HUES48 (cell line): Measurements from ENCODE around the gene GRK4.

Source experiments
- H3K27ac ChIP-seq: one replicate; pipeline ENCODE4 v1.7.0; 2013; ENCODE audit warnings: low read depth, low read length, inconsistent platforms
- H3K27me3 ChIP-seq: 2 replicates; pipeline ENCODE4 v1.6.1; 2013; ENCODE audit warnings: mild to moderate bottlenecking, low read length; ENCODE audit not compliant: control insufficient read depth, insufficient read depth
- H3K36me3 ChIP-seq: 2 replicates; pipeline ENCODE4 v1.6.1; 2013; ENCODE audit warnings: low read length; ENCODE audit not compliant: control insufficient read depth, insufficient read depth
- H3K4me1 ChIP-seq: 2 replicates; pipeline ENCODE4 v1.6.1; 2013; ENCODE audit warnings: mild to moderate bottlenecking, low read length; ENCODE audit not compliant: control insufficient read depth, insufficient read depth
- H3K4me3 ChIP-seq: 2 replicates; pipeline ENCODE4 v1.5.1; 2013; ENCODE audit warnings: mild to moderate bottlenecking, low read depth, low read length
- H3K9ac ChIP-seq: 2 replicates; pipeline ENCODE4 v1.6.1; 2013; ENCODE audit warnings: mild to moderate bottlenecking, low read depth, low read length, moderate library complexity
- H3K9me3 ChIP-seq: 2 replicates; pipeline ENCODE4 v1.6.1; 2013; ENCODE audit warnings: low read length; ENCODE audit not compliant: control insufficient read depth, insufficient read depth

GRK4 gene

DNA sequence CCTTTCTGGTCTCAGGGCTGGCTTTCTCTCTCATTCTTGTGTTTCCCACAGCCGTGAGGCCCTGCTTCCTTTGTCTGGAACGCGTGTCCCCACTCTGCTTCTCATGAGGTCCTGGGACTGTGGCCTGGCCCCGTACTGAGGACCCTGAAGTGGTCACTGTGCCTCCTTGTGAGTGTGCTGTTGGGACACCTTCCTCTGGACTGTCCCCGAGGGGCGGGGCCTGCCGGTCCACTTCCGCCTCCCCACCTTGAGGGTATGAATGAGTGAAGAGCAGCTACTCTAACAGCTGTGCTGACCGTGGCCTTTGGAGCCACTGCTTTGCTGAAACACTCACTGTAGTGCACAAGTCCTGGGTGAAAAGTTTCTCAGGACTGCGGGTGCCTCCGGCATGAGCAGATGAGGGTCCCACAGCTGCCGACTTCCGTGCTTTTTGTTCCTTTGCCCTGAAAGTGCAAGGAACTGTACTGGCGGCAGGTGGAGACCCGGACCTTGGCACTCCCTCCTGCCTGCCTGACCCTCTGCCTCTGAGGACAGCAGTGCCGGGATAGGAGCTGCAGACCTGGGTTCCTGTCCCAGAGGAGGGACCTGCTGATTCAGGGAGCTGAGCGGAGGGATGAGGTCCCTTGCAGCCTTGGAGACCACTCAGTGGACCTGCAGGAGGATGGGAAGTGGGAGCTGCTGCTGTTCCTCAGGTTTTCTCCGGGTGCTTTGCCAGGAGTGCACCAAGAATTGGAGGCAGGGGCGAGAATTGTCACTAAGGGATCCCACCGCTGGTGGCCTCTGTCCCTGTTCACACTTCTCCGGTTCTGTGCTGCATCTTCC is 73.0 kb downstream of the GRK4 start:
- Histone ChIP-seq H3K36me3 (no peaks in the 10 kb centered on the region), H3K9ac (no peak overlapping the region), H3K4me3 (no peak overlapping the region), H3K9me3 (no peaks in the 10 kb centered on the region), H3K27ac (no peak overlapping the region), H3K4me1 (no peaks in the 10 kb centered on the region), H3K27me3 (no peaks in the 10 kb centered on the region)

DNA sequence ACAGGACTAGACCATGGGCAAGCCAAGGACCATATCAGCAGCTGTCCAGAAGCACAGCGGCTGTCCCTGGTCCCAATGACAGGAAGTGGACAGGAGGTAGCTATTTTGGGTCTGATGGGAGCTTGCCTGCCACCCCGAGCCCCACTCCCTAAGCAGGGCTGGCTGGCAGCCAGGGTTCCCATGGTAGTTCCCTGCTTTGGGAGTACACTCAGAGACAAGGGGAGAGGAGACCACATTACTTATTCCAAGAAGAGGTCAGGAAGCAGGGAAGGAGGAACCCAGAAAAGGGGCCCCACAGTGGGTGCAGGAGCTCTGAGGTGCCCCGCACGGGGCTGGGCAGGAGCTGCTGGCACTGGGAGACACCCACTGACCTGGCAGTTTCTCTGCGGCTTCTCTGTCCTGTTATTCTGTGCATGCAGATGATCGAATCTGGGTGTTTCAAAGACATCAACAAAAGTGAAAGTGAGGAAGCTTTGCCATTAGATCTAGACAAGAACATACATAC is 74.6 kb downstream of the GRK4 start:
- Histone ChIP-seq H3K9me3 (no peaks in the 10 kb centered on the region), H3K4me1 (0 out of 2 replicates have a peak, but pooled peaks cover 6% of the 10 kb centered on the region), H3K27ac (no peak overlapping the region), H3K4me3 (no peak overlapping the region), H3K27me3 (no peaks in the 10 kb centered on the region), H3K36me3 (no peaks in the 10 kb centered on the region), H3K9ac (no peak overlapping the region)

DNA sequence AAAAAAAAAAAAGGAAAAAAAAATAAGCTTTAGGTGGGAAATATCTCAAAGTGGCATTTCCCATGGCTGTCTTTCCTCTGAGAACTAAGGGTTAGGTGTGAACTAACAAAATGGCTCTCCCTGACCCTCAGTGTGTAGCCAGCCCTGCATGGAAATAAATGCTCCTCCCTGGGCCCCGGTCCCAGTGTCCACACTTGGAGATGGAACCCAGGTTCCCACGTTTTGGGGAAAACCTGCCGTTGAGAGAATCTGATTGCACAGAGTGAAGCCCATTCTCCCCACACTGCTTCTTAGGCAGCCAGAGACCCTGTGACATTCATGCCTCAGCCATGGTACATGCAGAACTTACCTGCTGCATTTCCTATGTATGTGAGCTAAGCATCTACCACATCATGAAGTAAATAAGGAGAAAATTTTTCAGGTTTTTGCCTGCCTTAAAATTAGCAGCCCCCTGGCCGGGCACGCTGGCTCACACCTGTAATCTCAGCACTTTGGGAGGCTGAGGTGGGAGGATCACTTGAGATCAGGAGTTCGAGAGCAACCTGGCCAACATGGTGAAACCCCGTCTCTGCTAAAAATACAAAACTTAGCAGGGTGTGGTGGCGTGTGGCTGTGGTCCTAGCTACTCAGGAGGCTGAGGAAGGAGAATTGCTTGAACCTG is 76.5 kb downstream of the GRK4 start:
- H3K4me3 ChIP-seq, result no peak overlapping the region
- H3K27me3 ChIP-seq, result no peaks in the 10 kb centered on the region
- no peak overlapping the region for H3K9ac ChIP-seq
- no peaks in the 10 kb centered on the region for H3K36me3 ChIP-seq
- no peak overlapping the region for H3K27ac ChIP-seq
- H3K4me1 ChIP-seq, result 0 out of 2 replicates have a peak, but pooled peaks cover 6% of the 10 kb centered on the region
- H3K9me3 ChIP-seq, result no peaks in the 10 kb centered on the region

DNA sequence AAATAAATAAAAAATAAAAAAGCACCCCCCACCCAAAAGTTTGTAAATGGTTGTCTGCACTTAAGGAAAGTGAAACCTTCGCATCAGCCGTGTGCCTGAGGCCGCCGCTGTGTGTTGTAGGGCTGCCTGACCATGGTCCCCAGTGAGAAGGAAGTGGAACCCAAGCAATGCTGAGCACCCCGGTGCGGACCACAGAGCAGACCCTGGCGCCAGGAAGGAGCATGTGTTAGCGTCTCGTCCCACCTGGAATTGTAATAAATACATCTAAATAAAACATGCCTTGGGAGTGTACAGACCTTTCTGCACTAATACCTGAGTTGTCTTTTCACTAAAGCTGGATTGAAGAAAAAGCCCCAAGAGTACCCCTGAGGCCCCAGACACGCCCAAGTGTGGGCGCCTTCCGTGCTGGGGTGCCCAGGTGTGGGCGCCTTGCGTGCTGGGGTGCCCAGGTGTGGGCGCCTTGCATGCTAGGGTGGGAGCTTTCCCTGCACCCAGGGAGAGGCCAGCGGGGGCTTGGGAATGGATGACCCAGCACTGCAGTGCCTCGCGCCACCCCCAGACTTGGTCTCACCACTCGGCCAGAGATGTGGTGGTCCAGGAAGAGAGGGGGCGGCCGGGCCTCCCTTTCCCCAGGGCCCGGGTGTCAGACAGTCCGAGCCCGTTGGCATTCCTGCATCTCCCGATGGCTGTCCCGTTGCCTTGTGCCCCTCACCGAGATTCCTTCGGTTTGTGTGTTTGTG is 77.3 kb downstream of the GRK4 start:
- Histone ChIP-seq H3K9ac (no peak overlapping the region), H3K27me3 (no peaks in the 10 kb centered on the region), H3K36me3 (no peaks in the 10 kb centered on the region), H3K4me1 (0 out of 2 replicates have a peak, but pooled peaks cover 6% of the 10 kb centered on the region), H3K27ac (no peak overlapping the region), H3K9me3 (no peaks in the 10 kb centered on the region), H3K4me3 (no peak overlapping the region)

DNA sequence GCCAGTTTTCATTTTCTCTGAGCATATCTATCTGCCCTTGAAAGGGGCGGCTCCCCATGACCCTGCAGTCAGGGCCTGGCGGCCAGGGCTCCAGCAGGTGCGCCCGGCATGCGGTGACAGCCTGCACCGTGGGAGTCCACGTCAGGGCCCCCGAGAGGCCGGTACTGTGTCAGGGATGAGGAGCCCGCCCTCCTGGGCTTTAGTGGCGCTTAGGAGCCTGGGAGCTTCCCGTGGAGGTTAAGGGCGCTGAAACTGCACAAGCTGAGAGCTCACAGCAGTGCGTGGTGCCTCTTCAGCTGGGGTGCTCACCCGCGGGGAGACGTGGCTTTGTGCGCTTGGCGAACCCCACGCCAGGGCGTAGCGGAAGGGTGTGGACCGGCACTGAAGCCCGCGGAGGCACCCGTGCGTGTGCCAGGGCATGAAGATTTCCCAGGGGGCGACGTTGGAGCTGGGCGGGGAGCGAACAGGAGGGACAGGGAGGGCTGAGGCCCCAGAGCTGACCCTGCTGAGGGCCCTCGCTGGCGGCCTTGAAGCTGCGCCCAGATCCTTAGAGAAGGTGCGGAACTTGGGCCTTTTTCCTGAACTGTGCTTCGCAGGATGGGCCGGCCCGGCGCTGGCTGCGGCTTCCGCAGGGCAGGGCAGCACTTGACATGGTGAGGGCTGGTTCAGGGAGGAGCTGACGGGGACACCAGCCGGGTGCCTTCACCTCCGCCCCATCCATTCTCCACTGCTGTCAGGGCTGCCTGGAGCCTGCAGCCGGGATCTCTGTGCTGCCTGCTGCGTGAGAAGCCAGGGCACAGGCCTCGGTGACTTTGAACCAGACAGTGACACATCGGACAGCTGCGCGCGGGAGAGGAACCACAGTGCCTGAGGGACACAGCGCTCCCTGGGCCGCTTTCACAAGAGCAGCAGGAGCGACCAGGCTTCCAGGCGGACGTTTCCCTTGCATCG is 78.1 kb downstream of the GRK4 start:
- H3K27ac ChIP-seq, result no peak overlapping the region
- no peaks in the 10 kb centered on the region for H3K36me3 ChIP-seq
- H3K9ac ChIP-seq, result no peak overlapping the region
- no peak overlapping the region for H3K4me3 ChIP-seq
- no peaks in the 10 kb centered on the region for H3K9me3 ChIP-seq
- no peaks in the 10 kb centered on the region for H3K27me3 ChIP-seq
- H3K4me1 ChIP-seq, result 0 out of 2 replicates have a peak, but pooled peaks cover 6% of the 10 kb centered on the region

DNA sequence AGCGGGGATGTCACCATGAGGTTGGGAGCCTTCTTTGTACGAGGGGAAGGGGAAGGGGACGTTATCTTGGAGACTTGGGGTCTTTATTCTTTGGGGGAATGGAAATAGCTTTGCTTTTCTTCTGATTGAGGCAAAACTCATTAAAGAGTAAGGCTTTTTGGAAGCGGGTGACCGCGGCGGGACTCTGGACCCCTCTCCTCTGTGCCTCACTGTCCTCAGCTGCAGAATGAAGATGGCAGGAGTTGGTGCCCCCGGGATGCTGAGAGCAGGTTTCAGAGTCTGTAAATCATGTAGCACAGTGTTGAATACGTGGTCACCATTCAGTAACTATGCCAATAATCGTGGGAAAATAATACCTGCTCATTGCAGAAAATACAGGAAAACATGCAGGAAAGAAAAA is 78.9 kb downstream of the GRK4 start:
- H3K9me3 ChIP-seq, result no peaks in the 10 kb centered on the region
- H3K4me1 ChIP-seq, result 0 out of 2 replicates have a peak, but pooled peaks cover 6% of the 10 kb centered on the region
- H3K9ac ChIP-seq, result no peak overlapping the region
- H3K4me3 ChIP-seq, result no peak overlapping the region
- no peaks in the 10 kb centered on the region for H3K27me3 ChIP-seq
- H3K36me3 ChIP-seq, result no peaks in the 10 kb centered on the region
- no peak overlapping the region for H3K27ac ChIP-seq

DNA sequence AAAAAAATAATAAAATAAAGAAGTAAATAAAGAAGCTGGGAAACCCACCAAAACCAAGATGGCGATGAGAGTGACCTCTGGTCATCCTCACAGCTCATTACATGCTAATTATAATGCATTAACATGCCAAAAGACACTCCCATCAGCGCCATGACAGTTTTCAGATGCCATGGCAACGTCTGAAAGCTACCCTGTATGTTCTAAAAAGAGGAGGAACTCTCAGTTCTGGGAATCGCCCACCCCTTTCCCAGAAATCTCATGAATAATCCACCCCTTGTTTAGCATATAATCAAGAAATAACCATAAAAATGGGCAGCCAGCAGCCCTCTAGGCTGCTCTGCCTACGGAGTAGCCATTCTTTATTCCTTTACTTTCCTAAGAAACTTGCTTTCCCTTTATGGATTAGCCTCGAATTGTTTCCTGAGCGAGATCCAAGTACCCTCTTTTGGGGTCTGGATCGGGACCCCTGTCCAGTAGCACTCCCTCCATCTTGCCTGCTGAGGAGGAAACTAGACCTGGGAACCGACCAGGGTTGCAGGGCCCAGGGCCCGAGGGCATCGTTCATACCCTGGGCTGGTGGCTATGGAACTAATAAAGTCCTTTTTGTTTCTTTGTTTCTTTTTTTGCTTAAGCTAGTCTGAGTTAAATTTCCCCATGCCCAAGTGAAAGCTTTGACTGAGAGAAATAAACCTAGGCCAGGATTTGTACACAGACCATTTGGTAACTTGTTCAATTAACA is 80.1 kb downstream of the GRK4 start:
- Histone ChIP-seq H3K27ac (no peak overlapping the region), H3K36me3 (no peaks in the 10 kb centered on the region), H3K9ac (no peak overlapping the region), H3K9me3 (no peaks in the 10 kb centered on the region), H3K4me3 (no peak overlapping the region), H3K27me3 (no peaks in the 10 kb centered on the region), H3K4me1 (0 out of 2 replicates have a peak, but pooled peaks cover 6% of the 10 kb centered on the region)

DNA sequence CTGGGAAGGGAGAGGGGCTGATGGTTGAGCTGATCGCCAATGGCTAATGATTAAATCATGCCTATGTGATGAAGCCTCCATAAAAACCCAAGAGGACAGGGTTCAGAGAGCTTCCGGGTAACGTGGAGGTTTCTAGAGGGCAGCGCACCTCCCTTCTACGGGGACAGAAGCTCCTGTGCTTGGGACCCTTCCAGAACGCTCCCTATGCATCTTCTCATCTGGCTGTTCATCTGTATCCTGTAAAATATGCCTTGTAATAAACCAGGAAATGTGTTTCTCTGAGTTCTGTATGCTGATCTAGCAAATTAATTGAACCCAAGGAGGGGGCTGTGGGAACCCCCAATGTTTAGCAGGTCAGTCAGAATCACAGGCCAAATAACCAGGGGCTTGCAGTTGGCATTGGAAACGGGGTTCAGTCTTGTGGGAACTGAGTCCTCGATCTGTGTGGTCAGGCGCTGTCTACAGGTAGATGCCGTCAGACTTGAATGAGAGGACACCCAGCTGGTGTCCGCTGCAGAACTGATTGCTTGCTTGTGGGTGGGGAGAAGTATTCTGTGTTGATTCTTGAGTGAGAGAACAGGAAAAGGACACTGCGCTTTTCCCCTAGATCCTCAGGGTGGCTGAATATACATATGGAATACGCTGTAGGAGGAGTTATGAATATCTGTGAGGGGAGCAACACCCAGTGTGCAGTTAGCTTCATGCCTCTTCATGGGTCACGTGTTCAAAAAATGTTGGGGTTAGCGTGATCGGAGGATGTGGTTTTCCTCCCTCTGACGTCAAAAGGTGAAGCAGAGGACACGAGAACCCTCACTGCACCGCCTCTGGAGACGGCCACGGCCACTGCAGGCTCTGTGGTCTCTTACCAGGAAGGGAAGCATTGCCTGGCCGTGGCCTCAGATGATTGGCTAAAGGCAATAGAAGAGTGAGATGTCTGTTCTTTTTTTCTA is 81.8 kb downstream of the GRK4 start:
- Histone ChIP-seq H3K36me3 (no peaks in the 10 kb centered on the region), H3K27ac (no peak overlapping the region), H3K4me3 (no peak overlapping the region), H3K9me3 (no peaks in the 10 kb centered on the region), H3K9ac (no peak overlapping the region), H3K4me1 (0 out of 2 replicates have a peak, but pooled peaks cover 6% of the 10 kb centered on the region), H3K27me3 (no peaks in the 10 kb centered on the region)

DNA sequence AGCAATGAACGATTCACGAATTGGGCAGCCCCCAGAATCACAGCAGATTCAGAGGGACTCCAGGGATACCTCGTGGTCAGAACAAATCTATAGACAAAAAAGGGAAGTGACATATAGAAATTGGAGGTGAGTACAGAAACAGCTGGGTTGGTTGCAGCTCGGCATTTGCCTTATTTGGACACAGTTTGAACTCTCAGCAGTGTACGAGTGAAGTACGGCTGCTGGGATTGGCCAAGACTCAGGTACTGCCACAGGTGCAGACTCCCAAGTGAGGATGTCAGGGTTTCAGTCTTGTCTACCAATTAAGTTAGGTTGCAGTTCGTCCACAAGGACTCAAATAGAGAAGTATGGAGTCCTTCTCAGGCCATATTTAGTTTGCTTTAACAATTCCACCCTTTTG is 82.8 kb downstream of the GRK4 start:
- H3K4me1 ChIP-seq, result 0 out of 2 replicates have a peak, but pooled peaks cover 6% of the 10 kb centered on the region
- no peaks in the 10 kb centered on the region for H3K9me3 ChIP-seq
- H3K27ac ChIP-seq, result no peak overlapping the region
- no peak overlapping the region for H3K4me3 ChIP-seq
- H3K36me3 ChIP-seq, result no peaks in the 10 kb centered on the region
- no peaks in the 10 kb centered on the region for H3K27me3 ChIP-seq
- H3K9ac ChIP-seq, result no peak overlapping the region
